IMR-90 (cell line): ENCODE data around the gene METAP2. TPM values are rescaled to one million over a fixed set of nuclear protein-coding genes. Genes with fewer than 3 reads are reported as not detected.

ENCODE experiments used
- ATAC-seq: fragments of 200-7000 bp; cut with Tn5 transposase; 2 replicates; pipeline ENCODE4 v1.9.1; 2020; ENCODE audit warnings: low read depth, mild to moderate bottlenecking, moderate library complexity
- BruUV-seq: library from RNA; stranded (reverse); fragments of 400-500 nt; replicated peaks from 2 replicates; lab custom pipeline; 2021; lab: Mats Ljungman, UMichigan
- CTCF ChIA-PET: fragments of 300-600 bp; formaldehyde crosslinking; extraction: SDS; loops from one replicate; lab custom pipeline; 2021; ENCODE audit warnings: antibody characterized with exemption; lab: Yijun Ruan, JAX
- POLR2A ChIA-PET: fragments of 300-600 bp; sonication (Branson Sonifier 250); formaldehyde crosslinking; loops from one replicate; lab custom pipeline; 2022; ENCODE audit warnings: antibody characterized with exemption; ENCODE audit not compliant: unreplicated experiment; lab: Charles Lee
- DNase-seq: peaks from one replicate; pipeline ENCODE4 v3.0.0; 2013
- H2AFZ ChIP-seq: replicated peaks from 2 replicates; pipeline ENCODE3; 2013; ENCODE audit warnings: low read length, mild to moderate bottlenecking; ENCODE audit not compliant: poor library complexity
- H2AK5ac ChIP-seq: 2 replicates; pipeline ENCODE4 v1.6.1; 2013; ENCODE audit warnings: low read depth, low read length, inconsistent platforms
- H2AK9ac ChIP-seq: replicated peaks from 2 replicates; pipeline ENCODE3; 2013; ENCODE audit warnings: mild to moderate bottlenecking, low read depth, low read length, moderate library complexity; ENCODE audit not compliant: poor library complexity
- H2BK120ac ChIP-seq: 2 replicates; pipeline ENCODE4 v1.6.1; 2013; ENCODE audit warnings: low read depth, low read length, inconsistent platforms
- H2BK15ac ChIP-seq: 3 replicates; pipeline ENCODE4 v1.6.1; 2013; ENCODE audit warnings: low read depth, low read length, inconsistent platforms
- H2BK20ac ChIP-seq: 2 replicates; pipeline ENCODE4 v1.6.1; 2013; ENCODE audit warnings: low read depth, mild to moderate bottlenecking, inconsistent platforms, low read length, moderate library complexity
- H2BK5ac ChIP-seq: 2 replicates; pipeline ENCODE4 v1.6.1; 2013; ENCODE audit warnings: mild to moderate bottlenecking, low read depth, low read length, inconsistent platforms; ENCODE audit not compliant: poor library complexity, severe bottlenecking
- H3K14ac ChIP-seq: replicated peaks from 2 replicates; pipeline ENCODE4 v1.6.1; 2013; ENCODE audit warnings: low read depth, low read length, inconsistent platforms
- H3K18ac ChIP-seq: 2 replicates; pipeline ENCODE4 v1.6.1; 2013; ENCODE audit warnings: low read depth, low read length, control low read depth
- H3K23ac ChIP-seq: 2 replicates; pipeline ENCODE4 v1.6.1; 2013; ENCODE audit warnings: low read depth, low read length, inconsistent platforms
- H3K27ac ChIP-seq: 2 replicates; pipeline ENCODE4 v1.5.1; 2013; ENCODE audit warnings: mild to moderate bottlenecking, control low read depth, low read length; ENCODE audit not compliant: insufficient read depth
- H3K27me3 ChIP-seq: 2 replicates; pipeline ENCODE4 v1.6.1; 2013; ENCODE audit warnings: low read length; ENCODE audit not compliant: control insufficient read depth, insufficient read depth
- H3K36me3 ChIP-seq: 2 replicates; pipeline ENCODE4 v1.6.1; 2013; ENCODE audit warnings: low read length, mixed read lengths; ENCODE audit not compliant: control insufficient read depth, insufficient read depth
- H3K4ac ChIP-seq: 2 replicates; pipeline ENCODE4 v1.6.1; 2013; ENCODE audit warnings: low read depth, low read length, inconsistent platforms
- H3K4me1 ChIP-seq: 2 replicates; pipeline ENCODE4 v1.6.1; 2013; ENCODE audit warnings: low read length, mixed read lengths; ENCODE audit not compliant: control insufficient read depth, insufficient read depth
- H3K4me2 ChIP-seq: 2 replicates; pipeline ENCODE4 v1.6.1; 2013; ENCODE audit warnings: low read depth, mild to moderate bottlenecking, control low read depth, low read length, moderate library complexity
- H3K4me3 ChIP-seq: 2 replicates; pipeline ENCODE4 v1.5.1; 2013; ENCODE audit warnings: low read depth, mild to moderate bottlenecking, control low read depth, low read length, moderate library complexity; ENCODE audit not compliant: insufficient read depth
- H3K56ac ChIP-seq: 2 replicates; pipeline ENCODE4 v1.6.1; 2013; ENCODE audit warnings: low read length, inconsistent platforms; ENCODE audit not compliant: insufficient read depth; ENCODE audit errors: extremely low read depth
- H3K79me1 ChIP-seq, 2 experiments: 2 replicates each; pipeline ENCODE4 v1.6.1; 2013; ENCODE audit warnings: low read length in 2 of 2, inconsistent platforms in 1 of 2, low read depth in 1 of 2
- H3K9ac ChIP-seq: 2 replicates; pipeline ENCODE4 v1.6.1; 2013; ENCODE audit warnings: low read depth, low read length, control low read depth
- H3K9me1 ChIP-seq: 2 replicates; pipeline ENCODE4 v1.6.1; 2013; ENCODE audit warnings: low read length, inconsistent platforms; ENCODE audit not compliant: insufficient read depth
- H3K9me3 ChIP-seq: 2 replicates; pipeline ENCODE4 v1.6.1; 2013; ENCODE audit warnings: low read length; ENCODE audit not compliant: control insufficient read depth, insufficient read depth
- H4K20me1 ChIP-seq: 2 replicates; pipeline ENCODE4 v1.6.1; 2013; ENCODE audit warnings: low read length, inconsistent platforms; ENCODE audit not compliant: insufficient read depth
- H4K5ac ChIP-seq: 2 replicates; pipeline ENCODE4 v1.6.1; 2013; ENCODE audit warnings: mild to moderate bottlenecking, low read depth, low read length, control low read depth
- H4K8ac ChIP-seq, 2 experiments: 2 replicates each; pipeline ENCODE4 v1.6.1; 2013; ENCODE audit warnings: low read depth in 2 of 2, low read length in 2 of 2, control low read depth in 1 of 2, inconsistent platforms in 1 of 2
- H4K91ac ChIP-seq: 2 replicates; pipeline ENCODE4 v1.6.1; 2013; ENCODE audit warnings: low read depth, low read length, inconsistent platforms; ENCODE audit not compliant: insufficient read depth
- CEBPB ChIP-seq: IDR thresholded peaks from 2 replicates; pipeline ENCODE4 v1.6.1; 2012; ENCODE audit warnings: low read depth, low read length, improper control_type of control experiment
- CHD1 ChIP-seq: IDR thresholded peaks from 2 replicates; pipeline ENCODE4 v1.6.1; 2012; ENCODE audit warnings: low read depth, low read length, improper control_type of control experiment
- CTCF ChIP-seq: conservative IDR thresholded peaks from 2 replicates; pipeline ENCODE4 v1.5.1; 2012; ENCODE audit warnings: mild to moderate bottlenecking, low read depth, low read length, improper control_type of control experiment
- ELK1 ChIP-seq: fragments of 150-350 bp; IDR thresholded peaks from 2 replicates; pipeline ENCODE4 v1.6.1; 2016; ENCODE audit warnings: low read depth, mild to moderate bottlenecking, low read length, moderate library complexity, borderline replicate concordance
- MXI1 ChIP-seq: IDR thresholded peaks from 2 replicates; pipeline ENCODE4 v1.6.1; 2012; ENCODE audit warnings: low read depth, mild to moderate bottlenecking, low read length, moderate library complexity, borderline replicate concordance
- NFE2L2 ChIP-seq: fragments of 150-350 bp; IDR thresholded peaks from 2 replicates; pipeline ENCODE4 v1.6.1; 2016; ENCODE audit warnings: low read depth, mild to moderate bottlenecking, low read length
- POLR2A ChIP-seq: IDR thresholded peaks from 2 replicates; pipeline ENCODE4 v1.6.1; 2012; ENCODE audit warnings: mild to moderate bottlenecking, low read depth, low read length
- RAD21 ChIP-seq: IDR thresholded peaks from 2 replicates; pipeline ENCODE4 v1.6.1; 2012; ENCODE audit warnings: low read length, improper control_type of control experiment
- RFX5 ChIP-seq: IDR thresholded peaks from 2 replicates; pipeline ENCODE4 v1.8.0; 2012; ENCODE audit warnings: low read depth, mild to moderate bottlenecking, low read length, moderate library complexity
- WGBS, 2 experiments: methylation state at CpG; one replicate each; pipeline versions ENCODE4 v1.1.5 to v1.1.7; 2013; ENCODE audit warnings: missing lambda C conversion rate in 2 of 2; ENCODE audit not compliant: insufficient read length in 1 of 2; ENCODE audit errors: extremely low coverage in 2 of 2; 5-methylcytosine and 5-hydroxymethylcytosine counted together
- dilution Hi-C: fragments of 300-500 bp; cut with HindIII; formaldehyde crosslinking; loops from one replicate; pipeline ENCODE4 v1.14.3; 2018; ENCODE audit warnings: low sequenced_read_pairs; ENCODE audit not compliant: unreplicated experiment
- in situ Hi-C: fragments of 300-500 bp; cut with MboI; formaldehyde crosslinking; loops from 3 replicates; pipeline ENCODE4 v1.14.3; 2019; ENCODE audit warnings: low sequenced_read_pairs, inconsistent platforms, mixed read lengths
- intact Hi-C: fragments of 100-400 bp; cut with micrococcal nuclease; formaldehyde crosslinking; loops from 2 replicates; pipeline ENCODE4 v1.10.0; 2022
- polyA plus RNA-seq, 3 experiments: library from polyadenylated mRNA; depleted of rRNA; stranded (reverse); fragments of >200 nt; gene quantifications; 2 replicates each; pipeline ENCODE4 v1.2.3, GENCODE V29; 2012; ENCODE audit warnings: low replicate concordance in 1 of 3
- total RNA-seq: library from RNA; depleted of rRNA; stranded (reverse); fragments of >200 nt; gene quantifications from 2 replicates; pipeline ENCODE4 v1.2.3, GENCODE V29; 2012

Gene METAP2
- total and polyA plus RNA-seq, 2 of the 4 experiments (the other 2 are of a cell fraction), result 62.5 to 72.9 TPM

- Histone ChIP-seq H2AK5ac (no peak overlapping the region), H3K79me1 (peaks cover 23 to 39% of the 10 kb centered on the region in 2 experiments; a peak in 3 of 4 replicates), H3K4me3 (no peak overlapping the region), H4K91ac (no peak overlapping the region), H2AK9ac (no peak overlapping the region), H2BK5ac (no peak overlapping the region), H2BK120ac (no peak overlapping the region), H2AFZ (no peak overlapping the region), H2BK20ac (no peak overlapping the region), H3K27me3 (no peaks in the 10 kb centered on the region), H3K27ac (no peak overlapping the region), H3K56ac (no peak overlapping the region), H3K4me1 (peaks cover 2% of the 10 kb centered on the region), H3K14ac (no peak overlapping the region), H3K4me2 (no peak overlapping the region), H4K8ac (no peak overlapping the region), H3K4ac (no peak overlapping the region), H3K36me3 (peaks cover 44% of the 10 kb centered on the region), H3K9me3 (peaks cover 1% of the 10 kb centered on the region; the same call in 1 of the 2 replicates), H3K18ac (no peak overlapping the region), H4K20me1 (no peaks in the 10 kb centered on the region; the same call in 1 of the 2 replicates), H3K23ac (no peak overlapping the region), H3K9ac (no peak overlapping the region), H4K5ac (no peak overlapping the region), H3K9me1 (no peaks in the 10 kb centered on the region; the same call in 1 of the 2 replicates), H2BK15ac (no peak overlapping the region)
- no peak for TF ChIP-seq ELK1
- no peak for TF ChIP-seq NFE2L2
- TF ChIP-seq MXI1, result no peak
- TF ChIP-seq CTCF, result no peak
- TF ChIP-seq CHD1, result no peak
- TF ChIP-seq RFX5, result no peak
- TF ChIP-seq RAD21, result no peak
- no peak for TF ChIP-seq CEBPB
- no peak for TF ChIP-seq POLR2A
- ChIA-PET CTCF (interaction anchor here (0.5 kb wide), 1 partner anchor 170 kb away, joined by 3 read pairs; no protein-coding TSS in a partner anchor), POLR2A (no interaction called here)
- WGBS, 2 experiments, result no CpG with 5 or more reads among the region's 4 CpGs
- dilution Hi-C loops (no loop called here), intact Hi-C loops (no loop called here), in situ Hi-C loops (no loop called here)
- no peak for ATAC-seq
- no peak for DNase-seq
- BruUV-seq, result no TSS peak
These were observed 30.2 kb downstream of the METAP2 start for GRCh38 chr12:95504140-95504539.
